HG03175 (cell line): ENCODE measurements around the gene PCSK1N.
A peak's percentile ranks its signal among the peaks of the same experiment; 100 is the strongest.
"Not testable (repeated sequence)": the region's sequence is repeated elsewhere in the genome, so short reads cannot be mapped to it uniquely, and the experiment has no call there.

Experiments used
- ATAC-seq: cut with Tn5 transposase; IDR thresholded peaks from one replicate; pipeline ENCODE4 v1.9.1; 2021; ENCODE audit warnings: mild to moderate bottlenecking, moderate library complexity; ENCODE audit not compliant: unreplicated experiment

PCSK1N gene

GRCh38 chrX:48824066-48824465 is 11.3 kb downstream of the PCSK1N start:
- no peak for ATAC-seq

- no peak for ATAC-seq
These were observed 12.4 kb downstream of the PCSK1N start for GRCh38 chrX:48823053-48823452.

GRCh38 chrX:48819394-48819793 is 16.0 kb downstream of the PCSK1N start:
- ATAC-seq: not testable (repeated sequence)

- no peak for ATAC-seq
These were observed 16.5 kb downstream of the PCSK1N start for GRCh38 chrX:48818866-48819265.

GRCh38 chrX:48818098-48818497 is 17.3 kb downstream of the PCSK1N start:
- ATAC-seq: no peak

GRCh38 chrX:48816014-48816810 is 19.2 kb downstream of the PCSK1N start:
- ATAC-seq: no peak

- no peak for ATAC-seq
These were observed 20.1 kb downstream of the PCSK1N start for GRCh38 chrX:48815266-48815665.

- ATAC-seq: no peak
These were observed 20.7 kb downstream of the PCSK1N start for GRCh38 chrX:48814722-48815121.

GRCh38 chrX:48813644-48814043 is 21.8 kb downstream of the PCSK1N start:
- ATAC-seq: no peak

GRCh38 chrX:48806081-48806480 is 29.3 kb downstream of the PCSK1N start:
- no peak for ATAC-seq

GRCh38 chrX:48802905-48803200 is 32.6 kb downstream of the PCSK1N start:
- no peak for ATAC-seq

GRCh38 chrX:48802089-48802904 is 33.1 kb downstream of the PCSK1N start:
- peak; percentile 48 for ATAC-seq

GRCh38 chrX:48801280-48802088 is 33.9 kb downstream of the PCSK1N start, which contains the start of gene HDAC6:
Gene HDAC6 (plus strand): TSS chrX:48802067. CDS start chrX:48802693, 626 bp downstream.
- ATAC-seq: peak; percentile 85

- no peak for ATAC-seq
These were observed 34.7 kb downstream of the PCSK1N start for GRCh38 chrX:48800574-48801279.

GRCh38 chrX:48798318-48798717 is 37.1 kb downstream of the PCSK1N start:
- no peak for ATAC-seq

- ATAC-seq: no peak
These were observed 40.4 kb downstream of the PCSK1N start for GRCh38 chrX:48794911-48795515.

- no peak for ATAC-seq
These were observed 41.0 kb downstream of the PCSK1N start for GRCh38 chrX:48794340-48794910.

GRCh38 chrX:48793935-48794334 is 41.5 kb downstream of the PCSK1N start:
- no peak for ATAC-seq

GRCh38 chrX:48792219-48792618 is 43.2 kb downstream of the PCSK1N start:
- no peak for ATAC-seq
